Gastroesophageal sphincter (tissue), 3 donors: ENCODE results near the gene TM4SF1.

Source experiments
- EP300 ChIP-seq: sonication (generic); formaldehyde crosslinking; IDR thresholded peaks from one replicate; pipeline ENCODE4 v1.6.1; 2017; ENCODE audit warnings: antibody characterized with exemption, mild to moderate bottlenecking
- POLR2A ChIP-seq, 2 donors: fragments of 450-650 bp; IDR thresholded peaks; one replicate each; pipeline ENCODE4 v1.6.1; 2017; ENCODE audit warnings: antibody characterized with exemption in 2 of 2, mild to moderate bottlenecking in 2 of 2, moderate library complexity in 1 of 2
- POLR2AphosphoS5 ChIP-seq: sonication (generic); formaldehyde crosslinking; IDR thresholded peaks from one replicate; pipeline ENCODE4 v1.6.1; 2017; ENCODE audit warnings: antibody characterized with exemption
- TF ChIP-seq, protein P1 (sequence below), 4 experiments: fragments of 200-600 bp in 2 of 4; fragments of 450-650 bp in 2 of 4; sonication (generic) in 1 of 4; IDR thresholded peaks; one replicate each; pipeline ENCODE4 v1.5.1; 2017 to 2019; ENCODE audit warnings: antibody characterized with exemption in 4 of 4, mild to moderate bottlenecking in 2 of 4, moderate library complexity in 2 of 4

- TF ChIP-seq, protein P1, sequence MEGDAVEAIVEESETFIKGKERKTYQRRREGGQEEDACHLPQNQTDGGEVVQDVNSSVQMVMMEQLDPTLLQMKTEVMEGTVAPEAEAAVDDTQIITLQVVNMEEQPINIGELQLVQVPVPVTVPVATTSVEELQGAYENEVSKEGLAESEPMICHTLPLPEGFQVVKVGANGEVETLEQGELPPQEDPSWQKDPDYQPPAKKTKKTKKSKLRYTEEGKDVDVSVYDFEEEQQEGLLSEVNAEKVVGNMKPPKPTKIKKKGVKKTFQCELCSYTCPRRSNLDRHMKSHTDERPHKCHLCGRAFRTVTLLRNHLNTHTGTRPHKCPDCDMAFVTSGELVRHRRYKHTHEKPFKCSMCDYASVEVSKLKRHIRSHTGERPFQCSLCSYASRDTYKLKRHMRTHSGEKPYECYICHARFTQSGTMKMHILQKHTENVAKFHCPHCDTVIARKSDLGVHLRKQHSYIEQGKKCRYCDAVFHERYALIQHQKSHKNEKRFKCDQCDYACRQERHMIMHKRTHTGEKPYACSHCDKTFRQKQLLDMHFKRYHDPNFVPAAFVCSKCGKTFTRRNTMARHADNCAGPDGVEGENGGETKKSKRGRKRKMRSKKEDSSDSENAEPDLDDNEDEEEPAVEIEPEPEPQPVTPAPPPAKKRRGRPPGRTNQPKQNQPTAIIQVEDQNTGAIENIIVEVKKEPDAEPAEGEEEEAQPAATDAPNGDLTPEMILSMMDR (IDR thresholded peaks at IDR 0.05): no peak
- TF ChIP-seq POLR2A (IDR thresholded peaks at IDR 0.05) (no peak), EP300 (no peak), POLR2AphosphoS5 (no peak)
Observed at GRCh38 chr3:149409351-149409750, 31.9 kb upstream of the TM4SF1 start.
